GM19397 (cell line): ENCODE measurements around the gene MED26.

Source experiments
- ATAC-seq: cut with Tn5 transposase; IDR thresholded peaks from one replicate; pipeline ENCODE4 v1.9.1; 2021; ENCODE audit warnings: mild to moderate bottlenecking, moderate library complexity; ENCODE audit not compliant: unreplicated experiment

Gene MED26

DNA sequence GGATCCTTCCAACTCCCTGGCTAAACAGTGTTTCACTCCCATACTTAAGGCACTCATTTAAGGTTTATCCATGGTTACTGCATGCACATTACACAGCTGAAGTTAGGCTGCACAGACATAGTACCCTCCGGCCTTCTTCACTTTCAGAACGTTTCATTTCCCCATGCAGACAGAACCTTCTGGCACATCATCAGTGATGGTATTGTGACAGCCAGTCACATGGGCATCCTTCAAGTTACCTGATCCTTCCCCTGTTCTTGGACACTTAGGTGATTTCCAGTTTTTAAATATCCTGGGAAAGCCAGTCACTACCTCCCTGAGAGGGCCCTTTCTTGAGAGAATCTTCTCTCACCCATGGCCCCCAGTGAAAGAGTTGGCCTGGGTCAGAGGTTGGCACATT, 22.8 kb upstream of the MED26 start:
- no peak for ATAC-seq

- no peak for ATAC-seq
Measured at GRCh38 chr19:16649734-16650133, 21.7 kb upstream of the MED26 start.

GRCh38 chr19:16645140-16645539, 17.1 kb upstream of the MED26 start:
- no peak for ATAC-seq

DNA sequence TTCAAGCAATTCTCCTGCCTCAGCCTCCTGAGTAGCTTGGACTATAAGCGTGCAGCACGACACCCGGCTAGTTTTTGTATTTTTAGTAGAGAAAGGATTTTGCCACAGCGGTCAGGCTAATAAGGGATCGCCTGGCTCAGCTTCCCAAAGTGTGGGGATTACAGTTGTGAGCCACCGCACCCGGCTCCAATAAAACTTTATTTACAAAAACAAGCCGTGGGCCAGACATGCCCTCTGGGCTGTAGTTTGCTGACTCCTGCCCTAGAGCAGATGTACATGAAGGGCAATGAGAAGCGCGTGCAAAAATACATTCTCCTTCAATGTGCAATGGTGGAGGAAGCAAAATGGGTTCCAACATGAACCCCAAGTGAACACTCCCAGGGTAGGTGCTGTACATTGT, 13.7 kb upstream of the MED26 start:
- ATAC-seq = no peak

GRCh38 chr19:16640951-16641350, 12.9 kb upstream of the MED26 start:
- ATAC-seq = no peak

GRCh38 chr19:16638666-16639065, 10.7 kb upstream of the MED26 start:
- no peak for ATAC-seq

DNA sequence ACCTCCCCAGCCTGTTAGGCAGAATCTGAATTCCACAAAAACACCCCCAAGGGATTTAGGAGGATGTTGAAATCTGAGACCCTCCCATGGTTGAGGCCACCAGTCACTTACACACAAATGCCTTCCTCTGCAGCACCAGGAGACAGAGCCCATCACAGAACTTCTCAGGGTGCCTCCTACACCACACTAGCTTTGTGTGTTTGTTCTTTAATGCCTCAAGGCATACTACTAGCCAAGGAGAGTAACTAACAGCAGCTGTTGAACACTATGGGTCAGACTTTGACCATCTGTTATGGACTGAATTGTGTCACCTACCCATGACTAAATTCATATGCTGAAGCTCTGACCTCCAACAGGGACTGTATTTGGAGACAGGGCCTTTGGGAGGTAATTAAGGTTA, 9.5 kb upstream of the MED26 start:
- ATAC-seq = no peak

DNA sequence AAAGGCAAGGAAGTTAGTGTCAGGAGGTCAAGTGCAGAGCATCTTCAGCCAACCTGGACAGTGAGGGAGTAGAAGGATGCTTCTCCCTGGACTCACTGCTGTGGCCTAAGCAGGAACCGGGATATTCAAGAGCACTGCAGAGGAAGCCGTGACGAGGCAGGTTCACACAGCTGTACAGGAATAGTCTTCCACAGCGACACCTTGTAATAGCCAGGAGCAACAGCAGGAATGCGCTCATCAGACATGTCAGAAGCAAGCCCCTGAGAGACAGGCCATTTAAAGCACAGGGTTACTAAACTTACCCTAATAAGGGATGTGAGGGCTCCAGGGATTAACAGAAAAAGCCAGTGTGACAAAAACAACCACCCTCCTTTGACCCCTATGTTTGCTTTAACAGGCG, 3.5 kb upstream of the MED26 start:
- no peak for ATAC-seq

DNA sequence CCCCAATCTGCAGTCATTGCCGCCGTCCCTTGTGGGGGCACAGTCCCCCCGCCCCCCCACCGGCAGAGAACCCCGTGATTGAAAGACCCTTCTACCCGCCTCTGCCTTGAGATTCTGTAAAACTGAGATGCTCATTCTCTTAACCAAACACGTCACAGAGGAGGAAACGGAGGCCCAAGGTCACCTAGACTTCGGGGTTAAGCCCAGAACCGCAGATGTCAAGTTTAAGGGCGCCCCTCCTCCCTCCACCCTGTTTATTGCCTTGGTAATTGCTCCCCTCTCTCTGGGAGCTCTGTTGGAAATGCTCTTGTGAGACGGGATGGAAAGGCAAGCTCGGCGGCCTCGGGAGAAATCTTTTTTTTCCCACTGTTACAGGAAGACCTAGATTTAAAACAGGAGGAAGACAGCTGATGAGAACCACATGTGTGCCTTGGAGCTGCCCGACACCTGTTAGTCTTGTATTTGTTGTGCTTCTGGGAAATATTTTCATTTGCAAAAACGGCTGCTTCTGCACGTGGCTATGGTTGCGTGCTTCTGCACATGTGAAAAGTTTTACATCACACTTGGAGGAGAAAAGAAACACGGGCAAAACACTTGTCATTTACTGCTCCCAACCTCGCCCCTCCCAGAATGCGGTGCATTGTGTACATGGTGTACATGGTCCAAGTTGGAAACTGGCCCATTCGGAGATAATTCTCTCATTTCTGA, 1.1 kb upstream of the MED26 start:
- no peak for ATAC-seq

DNA sequence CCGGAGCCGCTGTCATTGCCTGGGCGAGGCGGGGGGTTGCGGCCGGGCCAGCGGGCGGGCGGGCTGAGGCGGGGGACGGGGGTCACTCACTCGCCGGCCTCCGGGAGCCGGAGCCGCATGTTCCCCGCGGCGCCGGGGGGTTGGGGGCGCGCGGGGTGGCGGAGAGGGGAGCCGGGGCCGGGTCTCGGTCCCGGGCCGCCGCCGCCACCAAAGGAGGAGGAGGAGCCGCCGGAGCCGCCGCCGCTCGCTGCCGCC, 149 bp downstream of the MED26 start:
- ATAC-seq = no peak

GRCh38 chr19:16627193-16627927, 644 bp downstream of the MED26 start:
- ATAC-seq = no peak

GRCh38 chr19:16626796-16627192, 1.2 kb downstream of the MED26 start:
- ATAC-seq = no peak

DNA sequence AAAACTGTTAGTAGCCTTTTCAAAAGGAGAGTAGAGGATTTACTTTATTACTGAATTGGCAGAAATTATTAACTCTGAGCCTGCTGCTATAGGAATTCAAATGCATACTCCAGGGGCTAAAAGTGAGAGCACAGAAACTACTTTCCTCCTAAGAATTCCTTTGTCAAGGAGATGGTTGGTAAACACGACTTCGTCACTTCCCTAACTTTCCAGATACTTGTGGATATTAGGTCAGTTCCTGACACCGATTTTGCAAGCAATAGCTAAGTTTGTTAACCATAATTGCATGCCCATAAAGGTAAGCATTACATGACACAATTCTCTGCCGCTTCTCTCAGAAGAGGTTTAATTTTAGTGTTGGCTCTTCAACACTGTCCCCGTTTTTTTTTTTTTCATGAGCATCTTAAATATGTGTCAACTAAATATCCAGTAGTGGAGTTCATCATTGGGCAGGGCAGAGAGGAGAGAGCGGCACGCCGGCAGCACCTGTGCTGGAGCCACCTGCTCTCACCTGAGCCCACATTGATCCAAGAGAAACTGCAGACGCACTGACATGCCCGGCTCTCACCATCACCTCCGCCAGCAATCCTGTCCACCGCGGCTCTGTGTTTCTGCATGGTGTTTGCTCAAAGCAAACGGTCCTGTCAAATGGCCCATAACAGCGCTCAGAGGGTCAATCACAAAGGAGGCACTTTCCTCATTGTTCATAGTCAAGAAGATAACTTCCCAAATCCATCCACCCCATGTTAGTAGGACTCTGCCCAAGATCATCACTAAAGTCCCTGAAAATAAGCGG, 2.6 kb downstream of the MED26 start:
- no peak for ATAC-seq

GRCh38 chr19:16624236-16624635, 3.8 kb downstream of the MED26 start:
- ATAC-seq = no peak

GRCh38 chr19:16623576-16623975, 4.4 kb downstream of the MED26 start:
- no peak for ATAC-seq

DNA sequence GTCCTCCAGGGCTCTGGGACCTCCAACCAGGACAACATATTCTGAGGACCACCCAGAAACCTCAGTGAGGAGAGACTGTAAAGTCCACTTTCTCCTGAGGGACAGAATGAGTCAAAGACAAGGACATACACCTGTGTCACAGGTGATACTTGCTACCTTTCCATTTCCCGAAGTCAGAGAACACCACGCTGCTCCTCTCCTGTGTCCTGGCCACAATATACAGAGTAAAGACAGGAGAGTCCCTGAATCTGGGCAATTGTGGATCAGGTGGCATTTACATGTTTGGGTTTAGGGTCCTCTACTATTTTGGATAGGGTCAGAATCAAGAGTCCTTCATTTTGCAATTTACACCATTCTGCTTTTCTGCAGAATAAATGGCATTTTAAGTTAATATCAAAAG, 4.9 kb downstream of the MED26 start:
- ATAC-seq = no peak

- ATAC-seq = no peak
Measured at GRCh38 chr19:16621165-16621800, 6.7 kb downstream of the MED26 start.

DNA sequence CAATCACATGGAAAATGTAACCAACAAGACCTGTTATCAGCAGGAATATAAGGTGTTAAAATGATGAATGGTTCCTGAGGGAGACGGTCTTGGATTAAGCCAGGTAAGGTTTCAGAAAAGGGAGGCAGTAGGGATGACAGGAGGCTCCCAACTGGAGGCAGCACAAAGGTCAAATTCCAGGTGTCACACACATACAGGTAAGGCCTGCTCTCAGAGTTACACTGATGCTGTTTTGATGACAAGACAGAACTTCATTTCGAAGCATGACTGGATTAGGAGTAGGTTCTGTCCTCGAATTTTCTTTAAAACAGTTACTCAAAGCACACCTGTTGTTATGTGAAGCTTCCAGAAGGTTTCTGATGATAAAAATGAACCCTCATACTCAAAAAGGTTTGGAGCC, 7.4 kb downstream of the MED26 start:
- ATAC-seq = no peak

- ATAC-seq = no peak
Measured at GRCh38 chr19:16620018-16620417, 8.0 kb downstream of the MED26 start.

GRCh38 chr19:16619457-16619856, 8.5 kb downstream of the MED26 start:
- no peak for ATAC-seq

- ATAC-seq = no peak
Measured at GRCh38 chr19:16618248-16618647, 9.8 kb downstream of the MED26 start.

DNA sequence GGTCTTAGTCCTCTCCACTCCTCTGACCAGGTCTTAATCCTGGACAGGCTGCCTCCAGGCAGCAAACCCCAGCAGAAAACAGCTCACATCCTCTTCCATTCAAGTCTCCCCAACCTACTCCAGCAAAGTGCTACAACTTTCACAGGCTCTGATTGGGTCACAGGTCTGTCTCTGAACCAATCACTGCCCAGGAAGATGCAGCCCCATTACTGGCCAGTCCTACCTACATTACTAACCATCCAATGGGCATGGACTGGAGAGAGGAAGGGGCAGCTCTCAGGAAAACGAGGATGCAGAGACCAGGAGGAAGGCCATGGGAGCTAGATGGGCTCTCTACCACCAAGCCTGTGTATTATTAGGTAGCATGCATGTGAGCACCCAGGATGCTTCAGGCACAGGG, 12.2 kb downstream of the MED26 start:
- ATAC-seq = no peak
